VCaP (cell line): ENCODE results near the gene SYT6.

Source experiments
- H3K27ac ChIP-seq: fragments of 450-650 bp; 2 replicates; pipeline ENCODE4 v1.5.1; 2017
- CTCF ChIP-seq: fragments of 450-650 bp; conservative IDR thresholded peaks from 2 replicates; pipeline ENCODE4 v1.5.1; 2017; ENCODE audit warnings: mild to moderate bottlenecking, moderate library complexity

Gene SYT6

DNA sequence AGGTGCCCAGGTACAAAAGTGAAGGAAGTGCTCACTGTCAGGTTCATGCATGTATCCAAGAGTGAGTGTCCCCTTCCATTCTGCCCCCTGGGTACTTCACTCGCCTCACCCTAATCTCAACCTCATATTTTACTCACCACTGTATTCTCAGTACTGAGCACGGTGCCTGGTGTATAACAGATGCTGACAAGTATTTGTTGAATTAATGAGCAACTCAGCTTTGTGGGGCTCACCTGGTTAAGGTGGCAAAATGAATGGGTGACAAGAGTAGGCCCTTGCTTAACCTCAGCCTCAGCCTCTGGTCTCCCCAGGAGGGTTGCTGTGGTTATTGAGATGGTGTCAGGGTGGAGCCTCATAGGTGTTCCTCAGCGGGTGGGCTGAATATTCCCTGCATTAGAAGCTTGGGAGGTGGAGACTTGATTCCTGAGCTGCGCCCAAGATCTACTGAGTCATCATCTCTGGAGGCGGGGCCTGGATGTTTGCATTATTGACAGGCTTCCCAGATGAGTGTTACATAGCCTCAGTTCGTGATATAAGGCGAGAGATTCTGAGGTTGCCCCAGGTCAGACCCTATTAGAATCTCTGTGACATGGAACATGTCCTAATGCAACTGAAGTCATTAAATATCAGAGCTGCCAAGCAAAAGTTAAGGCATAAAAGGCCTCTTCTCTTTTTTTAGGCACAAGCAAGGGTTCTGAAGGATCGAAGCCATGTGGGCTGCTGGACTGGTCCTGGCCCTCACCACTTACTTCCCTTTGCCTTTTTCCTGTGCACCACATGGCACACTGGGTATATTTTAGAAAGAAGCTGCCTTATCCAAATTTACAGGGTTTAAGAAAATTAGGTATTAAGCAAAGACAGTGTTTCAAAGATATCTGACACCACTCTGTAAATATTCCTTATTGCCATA is 39.2 kb downstream of the SYT6 start:
- no peak overlapping the region for H3K27ac ChIP-seq

GRCh38 chr1:114113411-114114184 is 40.1 kb downstream of the SYT6 start:
- TF ChIP-seq CTCF, result no peak
- no peak overlapping the region for H3K27ac ChIP-seq

More for the DNA sequence above, 39.2 kb downstream of the SYT6 start:
- no peak for TF ChIP-seq CTCF

DNA sequence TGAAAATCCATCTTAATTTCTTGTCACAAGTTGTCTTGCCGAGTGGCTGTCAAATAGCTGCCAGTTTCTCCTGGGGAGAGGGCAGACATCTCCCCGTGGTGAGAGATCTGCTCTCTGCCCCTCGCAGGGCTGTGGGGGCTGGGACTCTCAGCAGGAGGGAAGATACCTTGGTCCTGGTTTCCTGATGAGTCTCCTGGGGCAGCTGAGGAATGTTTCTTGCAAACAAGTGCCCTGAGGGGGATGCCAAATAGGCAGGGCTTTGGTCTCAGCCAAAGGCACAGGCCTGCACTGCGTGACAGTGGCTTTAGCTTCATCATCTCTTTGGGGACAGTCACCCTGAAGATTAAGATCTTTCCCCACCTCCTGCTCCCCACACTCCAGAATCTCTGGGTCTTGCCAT is 40.9 kb downstream of the SYT6 start:
- no peak for TF ChIP-seq CTCF
- no peak overlapping the region for H3K27ac ChIP-seq

GRCh38 chr1:114111731-114112641 is 41.7 kb downstream of the SYT6 start:
- no peak overlapping the region for H3K27ac ChIP-seq
- no peak for TF ChIP-seq CTCF

GRCh38 chr1:114109981-114110380 is 43.7 kb downstream of the SYT6 start:
- H3K27ac ChIP-seq, result no peak overlapping the region
- TF ChIP-seq CTCF, result no peak

- no peak overlapping the region for H3K27ac ChIP-seq
- TF ChIP-seq CTCF, result no peak
Measured at GRCh38 chr1:114108751-114109255, 44.9 kb downstream of the SYT6 start.
